ENCODE results near the gene MACO1. TPM values are rescaled to one million over a fixed set of nuclear protein-coding genes. Genes with fewer than 3 reads are reported as not detected.

The MACO1 gene
- polyA plus RNA-seq, 4 donors, result 25.3 to 29.1 (median 27.1) TPM

GRCh38 chr1:25540750-25541342 is 110.1 kb downstream of the MACO1 start:
- no peak for DNase-seq (ENCODE audit: low read depth in 4 of 4, low spot score in 3 of 4)

- no peak for DNase-seq (ENCODE audit: low read depth in 4 of 4, low spot score in 3 of 4)
Measured at GRCh38 chr1:25541425-25541824, 110.7 kb downstream of the MACO1 start.

- DNase-seq (ENCODE audit: low read depth in 4 of 4, low spot score in 3 of 4), result no peak
Measured at GRCh38 chr1:25541889-25542658, 111.4 kb downstream of the MACO1 start.

- no peak for DNase-seq (ENCODE audit: low read depth in 4 of 4, low spot score in 3 of 4)
Measured at GRCh38 chr1:25543005-25543424, 112.3 kb downstream of the MACO1 start.

GRCh38 chr1:25543425-25544242 is 112.9 kb downstream of the MACO1 start, which contains the start of gene LDLRAP1:
LDLRAP1 (plus strand) TSS chr1:25543606; CDS start chr1:25543699, 93 bp downstream.
- DNase-seq (ENCODE audit: low read depth in 4 of 4, low spot score in 3 of 4), result no peak

GRCh38 chr1:25544243-25544764 is 113.6 kb downstream of the MACO1 start:
- DNase-seq (ENCODE audit: low read depth in 4 of 4, low spot score in 3 of 4), result no peak

- no peak for DNase-seq (ENCODE audit: low read depth in 4 of 4, low spot score in 3 of 4)
Measured at GRCh38 chr1:25544819-25545218, 114.1 kb downstream of the MACO1 start.

GRCh38 chr1:25545767-25546166 is 115.1 kb downstream of the MACO1 start:
- no peak for DNase-seq (ENCODE audit: low read depth in 4 of 4, low spot score in 3 of 4)

GRCh38 chr1:25546193-25546592 is 115.5 kb downstream of the MACO1 start:
- DNase-seq (ENCODE audit: low read depth in 4 of 4, low spot score in 3 of 4), result no peak

- no peak for DNase-seq (ENCODE audit: low read depth in 4 of 4, low spot score in 3 of 4)
Measured at GRCh38 chr1:25548601-25549000, 117.9 kb downstream of the MACO1 start.

GRCh38 chr1:25549273-25550154 is 118.8 kb downstream of the MACO1 start:
- DNase-seq (ENCODE audit: low read depth in 4 of 4, low spot score in 3 of 4), result no peak

Other genes starting within 250 kb of the MACO1 start
- gene SYF2, start 198.4 kb upstream of the MACO1 start, polyA plus RNA-seq (ENCODE audit: insufficient read length in 4 of 4), result 100 to 1,000 TPM in 3 of 4 donors, 10 to 100 TPM in 1; 93.6 to 120 (median 107) TPM
- gene RSRP1, start 183.4 kb upstream of the MACO1 start, polyA plus RNA-seq (ENCODE audit: insufficient read length in 4 of 4), result 100 to 1,000 TPM; 101 to 224 (median 160) TPM
- gene RHD, start 158.4 kb upstream of the MACO1 start, polyA plus RNA-seq (ENCODE audit: insufficient read length in 4 of 4), result 1 to 10 TPM in 2 of 4 donors, under 1 TPM in 2; 0.57 to 3.8 (median 1.6) TPM
- 100 to 1,000 TPM in 2 of 4 donors, 10 to 100 TPM in 2; 91.1 to 137 (median 113) TPM for gene TMEM50A, start 92.6 kb upstream of the MACO1 start, polyA plus RNA-seq (ENCODE audit: insufficient read length in 4 of 4)
- 1 to 10 TPM in 3 of 4 donors, under 1 TPM in 1; 0.70 to 5.3 (median 1.2) TPM for gene RHCE, start 10.1 kb upstream of the MACO1 start, polyA plus RNA-seq (ENCODE audit: insufficient read length in 4 of 4)
- gene LDLRAP1, start 112.7 kb downstream of the MACO1 start, polyA plus RNA-seq (ENCODE audit: insufficient read length in 4 of 4), result 10 to 100 TPM; 11.5 to 15.0 (median 11.7) TPM
- gene MAN1C1, start 185.9 kb downstream of the MACO1 start, polyA plus RNA-seq (ENCODE audit: insufficient read length in 4 of 4), result 10 to 100 TPM; 11.5 to 17.5 (median 16.3) TPM

All from left renal pelvis (tissue), 4 donors.